NCI-H2227 (cell line): ENCODE measurements around the gene KRCC1.
"Not testable (repeated sequence)": the region's sequence is repeated elsewhere in the genome, so short reads cannot be mapped to it uniquely, and the experiment has no call there.

Source experiments
- DNase-seq: peaks from one replicate; lab custom pipeline; 2025; ENCODE audit not compliant: unreplicated experiment; lab: John Stamatoyannopoulos, UW

Gene KRCC1

GRCh38 chr2:88048541-88048940 is 7.0 kb downstream of the KRCC1 start:
- no peak for DNase-seq

- not testable (repeated sequence) for DNase-seq
These were observed 10.0 kb downstream of the KRCC1 start for GRCh38 chr2:88045561-88045960.

- no peak for DNase-seq
These were observed 13.1 kb downstream of the KRCC1 start for GRCh38 chr2:88042476-88042875.

- DNase-seq: no peak
These were observed 17.1 kb downstream of the KRCC1 start for GRCh38 chr2:88038263-88039105.

GRCh38 chr2:88036606-88037005 is 19.0 kb downstream of the KRCC1 start:
- DNase-seq: no peak

GRCh38 chr2:88036182-88036581 is 19.4 kb downstream of the KRCC1 start:
- no peak for DNase-seq

- DNase-seq: no peak
These were observed 23.4 kb downstream of the KRCC1 start for GRCh38 chr2:88032070-88032702.

GRCh38 chr2:88028931-88029330 is 26.7 kb downstream of the KRCC1 start:
- DNase-seq: no peak

- no peak for DNase-seq
These were observed 27.7 kb downstream of the KRCC1 start for GRCh38 chr2:88027697-88028389.

GRCh38 chr2:88024509-88024908 is 31.1 kb downstream of the KRCC1 start:
- no peak for DNase-seq

- no peak for DNase-seq
These were observed 33.0 kb downstream of the KRCC1 start for GRCh38 chr2:88022669-88022921.

- DNase-seq: no peak
These were observed 35.6 kb downstream of the KRCC1 start for GRCh38 chr2:88019985-88020384.

GRCh38 chr2:88018909-88019308 is 36.7 kb downstream of the KRCC1 start:
- no peak for DNase-seq

- not testable (repeated sequence) for DNase-seq
These were observed 37.3 kb downstream of the KRCC1 start for GRCh38 chr2:88018077-88018805.

GRCh38 chr2:88017780-88018038 is 37.9 kb downstream of the KRCC1 start:
- DNase-seq: not testable (repeated sequence)

- peak; percentile 77 for DNase-seq
These were observed 38.4 kb downstream of the KRCC1 start for GRCh38 chr2:88016960-88017779.

GRCh38 chr2:88016086-88016959 is 39.3 kb downstream of the KRCC1 start, which contains the start of gene RNU2-63P:
TSS of gene RNU2-63P (minus strand) at chr2:88016547.
- peak; percentile 83 for DNase-seq

GRCh38 chr2:88011011-88011410 is 44.6 kb downstream of the KRCC1 start:
- no peak for DNase-seq

GRCh38 chr2:88010136-88010535 is 45.4 kb downstream of the KRCC1 start:
- DNase-seq: no peak

- DNase-seq: no peak
These were observed 48.6 kb downstream of the KRCC1 start for GRCh38 chr2:88006912-88007439.
